ENCODE results near the gene ZNF367. TPM values are rescaled to one million over a fixed set of nuclear protein-coding genes. Genes with fewer than 3 reads are reported as not detected.

ZNF367 gene
- polyA plus RNA-seq, 1 donor (not counting 4 experiments of a cell fraction or from before 2014, with no cell fraction given): 2.2 TPM

GRCh38 chr9:96442491-96442890 is 24.3 kb upstream of the ZNF367 start:
- H3K36me3 ChIP-seq (ENCODE audit: control insufficient read depth in 2 of 2, extremely low read depth in 1 of 2, insufficient read depth in 2 of 2, low read length in 2 of 2): no peaks in the 10 kb centered on the region
- no peaks in the 10 kb centered on the region for H3K27me3 ChIP-seq (ENCODE audit: control insufficient read depth, extremely low read depth, insufficient read depth, low read length)
- TF ChIP-seq EZH2 (IDR thresholded peaks at IDR 0.05; ENCODE audit: low read length): no peak
- TF ChIP-seq, protein P1, sequence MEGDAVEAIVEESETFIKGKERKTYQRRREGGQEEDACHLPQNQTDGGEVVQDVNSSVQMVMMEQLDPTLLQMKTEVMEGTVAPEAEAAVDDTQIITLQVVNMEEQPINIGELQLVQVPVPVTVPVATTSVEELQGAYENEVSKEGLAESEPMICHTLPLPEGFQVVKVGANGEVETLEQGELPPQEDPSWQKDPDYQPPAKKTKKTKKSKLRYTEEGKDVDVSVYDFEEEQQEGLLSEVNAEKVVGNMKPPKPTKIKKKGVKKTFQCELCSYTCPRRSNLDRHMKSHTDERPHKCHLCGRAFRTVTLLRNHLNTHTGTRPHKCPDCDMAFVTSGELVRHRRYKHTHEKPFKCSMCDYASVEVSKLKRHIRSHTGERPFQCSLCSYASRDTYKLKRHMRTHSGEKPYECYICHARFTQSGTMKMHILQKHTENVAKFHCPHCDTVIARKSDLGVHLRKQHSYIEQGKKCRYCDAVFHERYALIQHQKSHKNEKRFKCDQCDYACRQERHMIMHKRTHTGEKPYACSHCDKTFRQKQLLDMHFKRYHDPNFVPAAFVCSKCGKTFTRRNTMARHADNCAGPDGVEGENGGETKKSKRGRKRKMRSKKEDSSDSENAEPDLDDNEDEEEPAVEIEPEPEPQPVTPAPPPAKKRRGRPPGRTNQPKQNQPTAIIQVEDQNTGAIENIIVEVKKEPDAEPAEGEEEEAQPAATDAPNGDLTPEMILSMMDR (optimal IDR thresholded peaks at IDR 0.05 in 1 of 3, IDR thresholded peaks at IDR 0.05 in 1 of 3, conservative IDR thresholded peaks at IDR 0.05 in 1 of 3; ENCODE audit: extremely low read depth in 1 of 3, insufficient read depth in 2 of 3, low read length in 3 of 3): no peak
- no peak overlapping the region for H3K27ac ChIP-seq (ENCODE audit: control insufficient read depth, insufficient read depth, low read length)
- H3K4me3 ChIP-seq (ENCODE audit: control insufficient read depth in 2 of 3, extremely low read depth in 1 of 3, insufficient read depth in 2 of 3, low read depth in 1 of 3, low read length in 3 of 3): no peak overlapping the region
- no peak overlapping the region for H3K4me2 ChIP-seq (ENCODE audit: control insufficient read depth, extremely low read depth, insufficient read depth, low read depth, low read length)
- no peak for FAIRE-seq
- H3K4me1 ChIP-seq (ENCODE audit: control insufficient read depth, extremely low read depth, insufficient read depth, low read length): no peaks in the 10 kb centered on the region
- H3K9ac ChIP-seq (ENCODE audit: control insufficient read depth, extremely low read depth, insufficient read depth, low read length): no peak overlapping the region
- no peaks in the 10 kb centered on the region for H3K79me2 ChIP-seq (ENCODE audit: control insufficient read depth, insufficient read depth, low read length)
- dilution Hi-C loops (cut with MboI; ENCODE audit: extremely low pct_ligation_motif_present, low sequenced_read_pairs): no loop called here
- no peak for DNase-seq (ENCODE audit: low read depth, low spot score)
- H3K9me3 ChIP-seq (ENCODE audit: control insufficient read depth, low read depth, low read length): no peaks in the 10 kb centered on the region
- H2AFZ ChIP-seq (ENCODE audit: control insufficient read depth, low read length): no peak overlapping the region
- H3K9me1 ChIP-seq (ENCODE audit: control insufficient read depth, extremely low read depth, insufficient read depth, low read length): no peaks in the 10 kb centered on the region
- H4K20me1 ChIP-seq (ENCODE audit: control insufficient read depth, extremely low read depth, insufficient read depth, low read length): no peaks in the 10 kb centered on the region

- no peak for TF ChIP-seq EZH2 (IDR thresholded peaks at IDR 0.05; ENCODE audit: low read length)
- TF ChIP-seq, protein P1 (optimal IDR thresholded peaks at IDR 0.05 in 1 of 3, IDR thresholded peaks at IDR 0.05 in 1 of 3, conservative IDR thresholded peaks at IDR 0.05 in 1 of 3; ENCODE audit: extremely low read depth in 1 of 3, insufficient read depth in 2 of 3, low read length in 3 of 3): peak; percentile 35 to 67 (median 60)
- no peak overlapping the region for H3K9ac ChIP-seq (ENCODE audit: control insufficient read depth, extremely low read depth, insufficient read depth, low read length)
- dilution Hi-C loops (cut with MboI; ENCODE audit: extremely low pct_ligation_motif_present, low sequenced_read_pairs): no loop called here
- no peaks in the 10 kb centered on the region for H3K79me2 ChIP-seq (ENCODE audit: control insufficient read depth, insufficient read depth, low read length)
- no peak for FAIRE-seq
- H4K20me1 ChIP-seq (ENCODE audit: control insufficient read depth, extremely low read depth, insufficient read depth, low read length): no peaks in the 10 kb centered on the region
- H3K27me3 ChIP-seq (ENCODE audit: control insufficient read depth, extremely low read depth, insufficient read depth, low read length): no peaks in the 10 kb centered on the region
- no peaks in the 10 kb centered on the region for H3K36me3 ChIP-seq (ENCODE audit: control insufficient read depth in 2 of 2, extremely low read depth in 1 of 2, insufficient read depth in 2 of 2, low read length in 2 of 2)
- H3K4me2 ChIP-seq (ENCODE audit: control insufficient read depth, extremely low read depth, insufficient read depth, low read depth, low read length): no peak overlapping the region
- no peak overlapping the region for H3K4me3 ChIP-seq (ENCODE audit: control insufficient read depth in 2 of 3, extremely low read depth in 1 of 3, insufficient read depth in 2 of 3, low read depth in 1 of 3, low read length in 3 of 3)
- DNase-seq (ENCODE audit: low read depth, low spot score): no peak
- H3K9me3 ChIP-seq (ENCODE audit: control insufficient read depth, low read depth, low read length): no peaks in the 10 kb centered on the region
- no peaks in the 10 kb centered on the region for H3K4me1 ChIP-seq (ENCODE audit: control insufficient read depth, extremely low read depth, insufficient read depth, low read length)
- no peak overlapping the region for H2AFZ ChIP-seq (ENCODE audit: control insufficient read depth, low read length)
- no peaks in the 10 kb centered on the region for H3K9me1 ChIP-seq (ENCODE audit: control insufficient read depth, extremely low read depth, insufficient read depth, low read length)
- H3K27ac ChIP-seq (ENCODE audit: control insufficient read depth, insufficient read depth, low read length): no peak overlapping the region
Measured at GRCh38 chr9:96441798-96442445, 23.8 kb upstream of the ZNF367 start.

Data from keratinocyte (primary cell).